ENCODE measurements around the gene ALG9. TPM values are rescaled to one million over a fixed set of nuclear protein-coding genes. Genes with fewer than 3 reads are reported as not detected.
"Not testable (repeated sequence)": the region's sequence is repeated elsewhere in the genome, so short reads cannot be mapped to it uniquely, and the experiment has no call there.

ALG9 gene
- total RNA-seq, result 20.3 and 21.4 TPM in 2 replicates

- DNase-seq (ENCODE audit: low read depth in 2 of 2), result peak; percentile 86 to 88
Observed at GRCh38 chr11:111870886-111871692, at the start of gene ALG9. ALG9 (minus strand) TSS chr11:111871581; CDS start chr11:111871482, 99 bp downstream.

- no peak for DNase-seq (ENCODE audit: low read depth in 2 of 2)
Observed at GRCh38 chr11:111920908-111921307, 49.5 kb upstream of the ALG9 start.

- peak; percentile 61 to 71 for DNase-seq (ENCODE audit: low read depth in 2 of 2)
Observed at GRCh38 chr11:111918390-111919256, 47.2 kb upstream of the ALG9 start, which contains the start of gene C11orf52. C11orf52 (plus strand) TSS chr11:111918913; CDS start chr11:111918973, 60 bp downstream.

- no peak for DNase-seq (ENCODE audit: low read depth in 2 of 2)
Observed at GRCh38 chr11:111917788-111918187, 46.4 kb upstream of the ALG9 start.

GRCh38 chr11:111917312-111917711 is 45.9 kb upstream of the ALG9 start:
- DNase-seq (ENCODE audit: low read depth in 2 of 2), result no peak

- DNase-seq (ENCODE audit: low read depth in 2 of 2), result no peak
Observed at GRCh38 chr11:111916768-111917167, 45.4 kb upstream of the ALG9 start.

GRCh38 chr11:111913997-111914396 is 42.6 kb upstream of the ALG9 start:
- peak; percentile 55 to 68 for DNase-seq (ENCODE audit: low read depth in 2 of 2)

- no peak for DNase-seq (ENCODE audit: low read depth in 2 of 2)
Observed at GRCh38 chr11:111913031-111913861, 41.9 kb upstream of the ALG9 start.

- DNase-seq (ENCODE audit: low read depth in 2 of 2), result no peak
Observed at GRCh38 chr11:111912535-111912934, 41.2 kb upstream of the ALG9 start, which contains the start of gene HSPB2. HSPB2 (plus strand) TSS chr11:111912734; CDS start chr11:111912830, 96 bp downstream.

- DNase-seq (ENCODE audit: low read depth in 2 of 2), result peak in 1 of 2 donors; percentile 38
Observed at GRCh38 chr11:111911563-111912401, 40.4 kb upstream of the ALG9 start, which contains the start of gene CRYAB. CRYAB (minus strand) TSS chr11:111911770; CDS start chr11:111911724, 46 bp downstream.

- no peak for DNase-seq (ENCODE audit: low read depth in 2 of 2)
Observed at GRCh38 chr11:111910676-111911562, 39.5 kb upstream of the ALG9 start.

- DNase-seq (ENCODE audit: low read depth in 2 of 2), result no peak
Observed at GRCh38 chr11:111909378-111909777, 38.0 kb upstream of the ALG9 start.

GRCh38 chr11:111908639-111909305 is 37.4 kb upstream of the ALG9 start:
- no peak for DNase-seq (ENCODE audit: low read depth in 2 of 2)

GRCh38 chr11:111906680-111907079 is 35.3 kb upstream of the ALG9 start:
- DNase-seq (ENCODE audit: low read depth in 2 of 2), result no peak

- DNase-seq (ENCODE audit: low read depth in 2 of 2), result no peak
Observed at GRCh38 chr11:111905411-111905810, 34.0 kb upstream of the ALG9 start.

GRCh38 chr11:111886844-111887243 is 15.5 kb upstream of the ALG9 start:
- no peak for DNase-seq (ENCODE audit: low read depth in 2 of 2)

- DNase-seq (ENCODE audit: low read depth in 2 of 2), result no peak
Observed at GRCh38 chr11:111886032-111886431, 14.7 kb upstream of the ALG9 start.

- DNase-seq (ENCODE audit: low read depth in 2 of 2), result not testable (repeated sequence)
Observed at GRCh38 chr11:111885053-111885452, 13.7 kb upstream of the ALG9 start.

GRCh38 chr11:111882202-111882601 is 10.8 kb upstream of the ALG9 start:
- DNase-seq (ENCODE audit: low read depth in 2 of 2), result no peak

Measured in lung microvascular endothelial cell (primary cell).